ENCODE measurements around the gene ERCC6L2. TPM values are rescaled to one million over a fixed set of nuclear protein-coding genes. Genes with fewer than 3 reads are reported as not detected.

ERCC6L2 gene
- total RNA-seq, 1 experiment from 2014 or later, result 45.4 TPM

GRCh38 chr9:95845751-95846150 is 29.7 kb upstream of the ERCC6L2 start:
- DNase-seq, result no peak
- intact Hi-C loops (cut with micrococcal nuclease; ENCODE audit: unreplicated experiment), result no loop called here
- H3K4me3 ChIP-seq (ENCODE audit: low read depth, low read length), result no peak overlapping the region
- H3K36me3 ChIP-seq (ENCODE audit: control insufficient read depth, insufficient read depth, low read length), result no peaks in the 10 kb centered on the region
- no peaks in the 10 kb centered on the region for H3K36me3 Mint-ChIP-seq (ENCODE audit: insufficient read depth, unreplicated experiment)
- POLR2A ChIA-PET, result no interaction called here
- H3K4me1 Mint-ChIP-seq (ENCODE audit: low read depth, unreplicated experiment), result no peaks in the 10 kb centered on the region
- no peak for TF ChIP-seq CTCF (IDR thresholded peaks at IDR 0.05; ENCODE audit: insufficient read depth in 1 of 2, low read depth in 1 of 2, low read length in 1 of 2, severe bottlenecking in 1 of 2, unreplicated experiment in 1 of 2)
- H3K9me3 ChIP-seq, result 0 out of 2 replicates have a peak, but pooled peaks cover 5% of the 10 kb centered on the region
- H3K9me3 Mint-ChIP-seq (ENCODE audit: unreplicated experiment), result no peaks in the 10 kb centered on the region
- peaks cover 5% of the 10 kb centered on the region; the same call in 1 of the 2 replicates for H3K4me1 ChIP-seq
- H3K27me3 ChIP-seq (replicated peaks; ENCODE audit: control insufficient read depth, insufficient read depth, low read length), result no peaks in the 10 kb centered on the region
- no peak overlapping the region for H3K27ac Mint-ChIP-seq (ENCODE audit: unreplicated experiment)
- peaks cover 6% of the 10 kb centered on the region for H3K27me3 Mint-ChIP-seq (ENCODE audit: insufficient read depth, unreplicated experiment)
- H3K4me3 Mint-ChIP-seq (ENCODE audit: unreplicated experiment), result no peak overlapping the region
- no TSS peak for BruUV-seq (replicated peaks)
- CTCF ChIA-PET, result no interaction called here

DNA sequence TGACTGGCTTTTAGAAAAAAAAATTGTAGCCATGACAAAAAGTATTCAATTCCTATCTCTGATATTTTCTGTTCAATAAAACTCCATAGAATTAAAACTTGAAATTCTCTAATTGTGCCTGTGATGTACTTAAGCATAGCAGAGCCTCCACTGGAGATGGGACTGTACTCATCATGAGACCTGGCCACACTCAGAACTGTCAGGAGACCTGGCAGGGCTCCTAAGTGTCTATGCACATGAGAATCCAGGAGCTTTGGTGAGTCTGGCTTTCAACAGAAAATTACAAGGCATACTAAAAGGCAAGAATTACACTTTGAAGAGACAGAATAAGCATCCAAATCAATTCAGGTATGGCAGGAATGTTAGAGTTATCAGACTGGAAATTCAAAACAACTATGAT is 26.7 kb upstream of the ERCC6L2 start:
- no peak overlapping the region for H3K4me3 ChIP-seq (ENCODE audit: low read depth, low read length)
- DNase-seq, result no peak
- Mint-ChIP-seq H3K27me3 (ENCODE audit: insufficient read depth, unreplicated experiment) (no peaks in the 10 kb centered on the region), H3K9me3 (ENCODE audit: unreplicated experiment) (no peaks in the 10 kb centered on the region), H3K4me1 (ENCODE audit: low read depth, unreplicated experiment) (no peaks in the 10 kb centered on the region), H3K4me3 (ENCODE audit: unreplicated experiment) (no peak overlapping the region), H3K36me3 (ENCODE audit: insufficient read depth, unreplicated experiment) (no peaks in the 10 kb centered on the region), H3K27ac (ENCODE audit: unreplicated experiment) (no peak overlapping the region)
- no peak for TF ChIP-seq CTCF (IDR thresholded peaks at IDR 0.05; ENCODE audit: insufficient read depth in 1 of 2, low read depth in 1 of 2, low read length in 1 of 2, severe bottlenecking in 1 of 2, unreplicated experiment in 1 of 2)
- peaks cover 5% of the 10 kb centered on the region; the same call in 1 of the 2 replicates for H3K4me1 ChIP-seq
- no TSS peak for BruUV-seq (replicated peaks)
- POLR2A ChIA-PET, result no interaction called here
- CTCF ChIA-PET, result no interaction called here
- intact Hi-C loops (cut with micrococcal nuclease; ENCODE audit: unreplicated experiment), result no loop called here
- no peaks in the 10 kb centered on the region for H3K36me3 ChIP-seq (ENCODE audit: control insufficient read depth, insufficient read depth, low read length)
- H3K27me3 ChIP-seq (replicated peaks; ENCODE audit: control insufficient read depth, insufficient read depth, low read length), result no peaks in the 10 kb centered on the region
- 0 out of 2 replicates have a peak, but pooled peaks cover 5% of the 10 kb centered on the region for H3K9me3 ChIP-seq

DNA sequence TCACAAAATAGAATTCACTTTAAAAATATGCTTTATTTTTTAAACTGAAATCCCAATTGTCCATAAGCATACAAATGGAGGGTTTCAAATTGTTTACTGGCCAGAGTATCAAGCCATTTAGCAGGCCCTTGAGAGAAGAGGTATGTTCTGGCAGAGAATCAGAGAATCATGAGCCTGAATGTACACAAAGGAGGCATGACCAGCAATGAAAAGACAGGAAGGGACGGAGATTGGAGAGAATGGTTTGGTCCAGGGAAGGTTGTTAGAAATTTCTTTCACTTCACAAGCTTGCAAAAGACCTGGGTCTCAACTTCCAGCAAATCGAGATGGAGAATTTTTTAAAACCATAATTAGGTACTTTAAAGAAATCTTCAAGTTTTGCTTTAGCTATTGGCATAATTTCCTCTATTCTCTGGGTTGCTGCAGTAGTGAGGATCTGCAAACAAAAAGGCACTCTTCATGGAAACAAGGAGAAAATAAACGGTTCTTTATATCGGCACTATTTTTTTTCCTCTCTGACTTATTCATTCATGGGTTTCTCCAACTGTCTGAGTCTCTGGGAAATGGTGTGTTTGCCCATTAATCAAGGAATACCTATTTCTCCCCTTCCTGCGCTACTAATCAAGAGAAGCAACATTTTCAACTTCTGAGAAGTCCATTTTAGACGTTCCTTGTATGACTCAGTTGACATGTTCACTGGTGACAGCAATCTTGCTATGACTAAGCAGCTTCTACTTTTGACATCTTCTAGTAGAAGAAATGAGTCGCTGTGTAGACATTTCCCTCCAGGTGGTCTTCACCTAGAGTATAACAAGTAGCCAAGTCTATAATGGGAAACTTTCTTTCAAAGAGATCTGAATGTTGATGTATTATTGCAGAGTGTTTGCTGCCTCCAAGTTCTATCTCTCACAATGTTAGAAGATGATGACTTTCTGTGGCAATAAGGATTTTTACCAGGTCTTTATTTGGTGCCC is 23.1 kb upstream of the ERCC6L2 start:
- Mint-ChIP-seq H3K4me1 (ENCODE audit: low read depth, unreplicated experiment) (no peaks in the 10 kb centered on the region), H3K9me3 (ENCODE audit: unreplicated experiment) (no peaks in the 10 kb centered on the region), H3K4me3 (ENCODE audit: unreplicated experiment) (no peak overlapping the region), H3K27me3 (ENCODE audit: insufficient read depth, unreplicated experiment) (no peaks in the 10 kb centered on the region), H3K36me3 (ENCODE audit: insufficient read depth, unreplicated experiment) (no peaks in the 10 kb centered on the region), H3K27ac (ENCODE audit: unreplicated experiment) (no peak overlapping the region)
- Histone ChIP-seq H3K36me3 (ENCODE audit: control insufficient read depth, insufficient read depth, low read length) (no peaks in the 10 kb centered on the region), H3K9me3 (no peaks in the 10 kb centered on the region), H3K4me3 (ENCODE audit: low read depth, low read length) (no peak overlapping the region), H3K27me3 (replicated peaks; ENCODE audit: control insufficient read depth, insufficient read depth, low read length) (no peaks in the 10 kb centered on the region), H3K4me1 (peaks cover 7% of the 10 kb centered on the region; the same call in 1 of the 2 replicates)
- CTCF ChIA-PET, result no interaction called here
- intact Hi-C loops (cut with micrococcal nuclease; ENCODE audit: unreplicated experiment), result no loop called here
- no TSS peak for BruUV-seq (replicated peaks)
- TF ChIP-seq CTCF (IDR thresholded peaks at IDR 0.05; ENCODE audit: insufficient read depth in 1 of 2, low read depth in 1 of 2, low read length in 1 of 2, severe bottlenecking in 1 of 2, unreplicated experiment in 1 of 2), result no peak
- no peak for DNase-seq
- POLR2A ChIA-PET, result no interaction called here
